Motor neuron (in vitro differentiated cells): ENCODE data around the gene ETV3L. TPM values are rescaled to one million over a fixed set of nuclear protein-coding genes. Genes with fewer than 3 reads are reported as not detected.
A peak's percentile ranks its signal among the peaks of the same experiment; 100 is the strongest.

Source experiments
- ATAC-seq, 8 experiments: fragments of 200-7000 bp; cut with Tn5 transposase; replicated peaks in 6 of 8; 2 replicates each; pipeline ENCODE4 v1.8.0; 2021; ENCODE audit warnings: mild to moderate bottlenecking in 8 of 8, moderate library complexity in 8 of 8
- H3K27ac ChIP-seq, 2 donors: fragments of 250-450 bp; sonication (Bioruptor Pico); 2 replicates each; pipeline ENCODE4 v1.9.0; 2021; ENCODE audit warnings: antibody characterized with exemption in 2 of 2, mild to moderate bottlenecking in 2 of 2, moderate library complexity in 1 of 2
- H3K4me1 ChIP-seq, 2 donors: fragments of 250-450 bp; sonication (Bioruptor Pico); replicated peaks in 1 of 2; 2 replicates each; pipeline ENCODE4 v1.6.1; 2021; ENCODE audit warnings: antibody characterized with exemption in 2 of 2, mild to moderate bottlenecking in 2 of 2, moderate library complexity in 1 of 2
- H3K4me3 ChIP-seq, 5 donors: fragments of 250-450 bp; sonication (Bioruptor Pico); 2 replicates each; pipeline ENCODE4 v1.9.0; 2021; ENCODE audit warnings: antibody characterized with exemption in 5 of 5, mild to moderate bottlenecking in 5 of 5, moderate library complexity in 4 of 5
- WGBS, 10 experiments: fragments of 450-650 bp; shearing (Covaris generic); methylation state at CpG; one replicate each; pipeline ENCODE4 v1.0.0; 2022; 5-methylcytosine and 5-hydroxymethylcytosine counted together
- in situ Hi-C, 9 experiments: fragments of 400-800 bp; cut with MboI; loops; one replicate each; pipeline ENCODE4 v1.15.0; 2021; ENCODE audit warnings: low sequenced_read_pairs in 9 of 9, low pct_unique_long_range_greater_than_20kb in 2 of 9; ENCODE audit not compliant: unreplicated experiment in 9 of 9
- total RNA-seq, 8 experiments: library from RNA; unstranded; fragments of 300-600 nt; gene quantifications; 2 replicates each; pipeline versions ENCODE4 v1.2.3 to v1.2.4, GENCODE V29; 2022

Gene ETV3L
- total RNA-seq, 8 experiments from 2014 or later, result 0.05 to 0.47 (median 0.36) TPM; not detected in 3

DNA sequence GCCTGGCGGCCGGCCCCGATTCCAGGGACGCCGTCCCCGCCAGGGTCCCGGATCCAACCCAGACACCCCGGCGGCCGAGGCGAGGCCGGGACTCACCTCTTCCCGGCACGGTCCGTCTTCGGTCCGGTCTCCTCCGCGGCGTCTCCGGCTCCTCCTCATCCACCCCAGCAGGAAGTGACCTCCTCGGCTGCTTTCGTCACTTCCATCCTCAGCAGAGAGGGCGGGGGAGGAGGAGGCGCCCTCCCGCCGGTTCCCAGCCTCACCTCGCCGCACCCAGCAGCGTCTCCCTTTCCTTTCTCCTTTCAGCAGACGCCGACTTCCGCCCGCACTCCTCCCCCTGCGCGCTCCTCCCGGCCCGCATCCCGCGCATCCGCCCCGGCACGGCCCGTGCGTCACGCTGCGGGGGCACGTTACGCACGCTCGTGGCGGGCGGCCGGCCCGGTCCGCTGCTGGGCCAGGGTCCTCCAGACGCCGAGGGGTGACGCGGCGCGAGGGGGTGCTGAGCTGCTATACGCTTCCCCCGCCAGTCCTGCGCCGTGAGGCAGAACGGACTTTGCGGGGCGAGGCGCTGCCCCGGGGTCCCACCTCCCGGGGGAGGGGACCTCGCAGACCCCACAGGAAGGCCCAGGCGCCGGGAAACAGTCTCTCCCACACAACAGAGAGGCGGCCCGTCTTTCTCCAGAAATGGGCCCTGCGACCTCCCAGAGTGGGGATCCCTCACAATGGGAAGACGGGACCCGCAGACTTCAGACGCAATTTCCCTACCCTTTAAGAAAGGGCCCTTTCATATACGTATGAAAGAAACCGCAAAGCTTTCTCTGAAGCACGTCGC, 38.8 kb upstream of the ETV3L start, which contains the start of gene ETV3:
ETV3 (minus strand) TSS at position 176 of the 832 bp plus-strand sequence. CDS start 2,043 bp downstream, outside the sequence.
- 0 to 20% (median 1%) methylated on average over 2 to 21 of the region's 85 CpGs; no CpG with 5 or more reads in 2 of the 10 experiments for WGBS, 10 experiments
- in situ Hi-C loops, result no loop called here
- peak; percentile 86 to 96 (median 93) for ATAC-seq
- Histone ChIP-seq H3K4me1 (peaks cover 16 to 18% of the 10 kb centered on the region in 2 donors), H3K27ac (peak within 1 kb of the TSS; percentile 89 to 96), H3K4me3 (peak within 1 kb of the TSS; percentile 76 to 91 (median 76))

GRCh38 chr1:157137408-157138219, 38.0 kb upstream of the ETV3L start:
- peak; percentile 4 to 49 (median 44) for ATAC-seq
- in situ Hi-C loops, result no loop called here
- peak overlapping the region; percentile 89 to 96 for H3K27ac ChIP-seq
- H3K4me1 ChIP-seq, result peaks cover 16 to 18% of the 10 kb centered on the region in 2 donors
- 0 to 33% (median 1%) methylated on average over 2 to 20 of the region's 36 CpGs; no CpG with 5 or more reads in 1 of the 10 experiments for WGBS, 10 experiments
- H3K4me3 ChIP-seq, result peak overlapping the region; percentile 76 to 91 (median 76)

DNA sequence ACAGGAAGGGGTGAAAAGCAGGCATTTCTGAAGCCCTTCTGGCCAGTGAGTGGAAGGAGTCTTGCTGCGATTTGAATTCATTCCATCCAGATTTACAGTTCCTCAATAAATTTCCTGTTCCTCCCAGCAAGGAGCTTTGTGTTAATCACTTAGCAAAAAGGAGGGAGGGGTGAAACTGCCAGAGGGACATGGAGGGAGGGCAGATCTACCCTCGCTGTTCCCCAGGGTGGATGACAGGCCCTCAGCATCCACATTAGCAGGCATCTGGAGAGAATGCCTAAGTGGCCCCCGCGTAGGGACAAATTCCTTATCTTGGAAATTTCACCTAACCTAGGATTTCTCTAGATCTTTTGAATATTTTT, 37.4 kb upstream of the ETV3L start:
- peak overlapping the region; percentile 76 to 91 (median 76) for H3K4me3 ChIP-seq
- WGBS, 10 experiments, result 0 to 40% (median 0%) methylated on average over 1 to 4 of the region's 4 CpGs; no CpG with 5 or more reads in 1 of the 10 experiments
- peak in 2 of 8 experiments; percentile 4 to 5 for ATAC-seq
- H3K27ac ChIP-seq, result peak overlapping the region; percentile 89 to 96
- peaks cover 16 to 18% of the 10 kb centered on the region in 2 donors for H3K4me1 ChIP-seq
- in situ Hi-C loops, result no loop called here

DNA sequence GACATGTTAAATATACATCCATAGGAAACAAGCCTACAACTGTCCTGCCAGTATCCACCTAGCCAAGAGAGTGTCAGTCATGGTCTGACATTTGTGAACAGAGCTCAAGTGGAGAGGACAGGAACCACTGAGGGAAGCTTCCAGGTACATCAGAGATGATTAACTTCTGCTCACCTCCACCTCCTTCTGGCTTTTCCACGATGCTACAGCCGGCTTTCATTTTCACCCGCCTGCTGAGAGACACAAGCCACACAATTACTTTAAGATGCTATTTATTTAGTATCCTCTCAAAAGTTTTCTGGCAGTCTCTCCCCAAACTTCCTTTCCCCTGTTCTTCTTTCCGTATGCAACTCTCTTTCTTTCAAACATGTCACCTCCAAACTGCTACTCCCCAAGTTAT, 36.5 kb upstream of the ETV3L start:
- H3K4me1 ChIP-seq, result peaks cover 16 to 18% of the 10 kb centered on the region in 2 donors
- peak overlapping the region in 1 of 5 donors; percentile 78 for H3K4me3 ChIP-seq
- 0 to 71% (median 50%) methylated on average over 1 to 4 of the region's 4 CpGs for WGBS, 10 experiments
- ATAC-seq, result no peak
- in situ Hi-C loops, result no loop called here
- H3K27ac ChIP-seq, result no peak overlapping the region

DNA sequence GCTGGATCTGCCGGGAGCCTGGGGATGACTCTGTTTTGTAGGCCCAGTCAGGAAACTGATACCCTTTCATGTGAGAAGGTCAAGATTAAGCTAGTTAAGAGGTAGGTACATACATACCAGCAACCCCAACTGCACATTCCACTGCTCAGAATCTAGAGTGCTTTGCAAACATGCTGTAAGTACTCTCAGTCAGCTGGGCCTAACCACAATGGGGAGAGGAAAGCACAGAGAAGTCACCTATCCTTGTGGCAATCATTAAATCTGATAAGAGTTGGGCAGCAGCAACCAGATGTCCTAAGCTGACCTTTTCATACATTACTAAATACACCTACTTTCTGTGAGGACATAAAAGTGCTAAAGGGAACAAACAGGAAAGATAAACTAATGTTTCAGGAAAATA, 36.0 kb upstream of the ETV3L start:
- 100% methylated on average over 1 of the region's 1 CpG; no CpG with 5 or more reads in 9 of the 10 experiments for WGBS, 10 experiments
- no peak overlapping the region for H3K27ac ChIP-seq
- H3K4me1 ChIP-seq, result peaks cover 16 to 18% of the 10 kb centered on the region in 2 donors
- no peak for ATAC-seq
- H3K4me3 ChIP-seq, result no peak overlapping the region
- in situ Hi-C loops, result no loop called here

- in situ Hi-C loops, result no loop called here
- Histone ChIP-seq H3K4me3 (no peak overlapping the region), H3K27ac (no peak overlapping the region), H3K4me1 (peaks cover 16 to 18% of the 10 kb centered on the region in 2 donors)
- WGBS, 10 experiments, result 80 to 100% (median 95%) methylated on average over 1 to 2 of the region's 2 CpGs; no CpG with 5 or more reads in 1 of the 10 experiments
- no peak for ATAC-seq
Measured at GRCh38 chr1:157135070-157135469, 35.5 kb upstream of the ETV3L start.

DNA sequence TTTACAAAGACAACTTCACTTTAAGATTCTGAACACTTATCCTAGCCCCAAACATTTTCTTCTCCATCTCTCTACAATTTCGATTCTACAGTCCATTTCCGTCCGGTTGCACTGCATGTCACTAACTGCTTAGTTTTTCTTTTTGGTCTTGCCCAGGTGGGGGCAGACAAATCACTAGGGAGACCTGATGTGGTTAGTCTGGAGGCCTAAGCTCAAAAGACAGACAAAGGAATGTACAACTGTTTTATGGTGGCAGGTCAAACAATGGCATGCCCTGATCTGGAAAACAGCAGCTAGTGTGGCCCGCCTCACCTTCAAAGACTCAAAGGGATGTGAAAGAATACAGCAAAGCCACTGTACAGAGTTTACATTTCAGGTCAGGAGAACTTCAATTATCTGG, 34.8 kb upstream of the ETV3L start:
- in situ Hi-C loops, result no loop called here
- WGBS, 10 experiments, result 83 to 100% (median 97%) methylated on average over 1 to 4 of the region's 4 CpGs; no CpG with 5 or more reads in 1 of the 10 experiments
- peaks cover 15 to 16% of the 10 kb centered on the region in 2 donors for H3K4me1 ChIP-seq
- H3K4me3 ChIP-seq, result no peak overlapping the region
- H3K27ac ChIP-seq, result no peak overlapping the region
- ATAC-seq, result no peak

- no peak for ATAC-seq
- H3K4me1 ChIP-seq, result peaks cover 11% of the 10 kb centered on the region in 2 donors
- WGBS, 10 experiments, result 75 to 100% (median 89%) methylated on average over 1 to 2 of the region's 2 CpGs; no CpG with 5 or more reads in 3 of the 10 experiments
Measured at GRCh38 chr1:157133426-157133825, 33.8 kb upstream of the ETV3L start.

DNA sequence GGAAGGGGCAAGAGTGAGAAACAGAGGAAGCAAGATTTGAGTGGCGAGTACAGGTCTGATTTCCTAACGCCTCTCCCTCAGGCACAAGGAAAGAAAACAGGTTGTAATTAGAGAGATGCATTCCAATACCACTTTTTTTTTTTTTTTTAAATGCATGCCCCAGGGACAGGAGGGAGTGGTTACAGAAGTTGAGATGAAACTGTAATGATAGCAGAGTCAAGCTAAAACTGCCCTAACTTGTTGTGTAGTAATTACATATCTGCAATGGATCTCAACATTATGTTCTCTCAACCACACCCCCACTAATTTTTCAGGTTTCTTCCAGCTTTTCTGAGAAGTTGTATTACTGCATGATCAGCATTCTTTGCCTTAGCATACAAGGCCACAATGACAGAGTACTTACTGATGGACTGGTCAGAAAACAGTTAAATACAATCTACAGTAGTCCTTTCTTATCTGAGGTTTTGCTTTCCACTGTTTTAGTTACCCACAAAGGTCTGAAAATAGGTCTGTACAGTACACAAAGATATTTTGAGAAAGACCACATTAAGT, 33.1 kb upstream of the ETV3L start:
- 34 to 100% (median 64%) methylated on average over 1 to 2 of the region's 2 CpGs; no CpG with 5 or more reads in 1 of the 10 experiments for WGBS, 10 experiments
- peak in 3 of 8 experiments; percentile 69 to 78 (median 76) for ATAC-seq
- no peak overlapping the region for H3K27ac ChIP-seq
- H3K4me3 ChIP-seq, result no peak overlapping the region
- H3K4me1 ChIP-seq, result peaks cover 11% of the 10 kb centered on the region in 2 donors
- in situ Hi-C loops, result no loop called here

More at GRCh38 chr1:157133426-157133825, 33.8 kb upstream of the ETV3L start:
- in situ Hi-C loops, result no loop called here
- H3K4me3 ChIP-seq, result no peak overlapping the region
- no peak overlapping the region for H3K27ac ChIP-seq

- in situ Hi-C loops, result no loop called here
- no peak for ATAC-seq
- WGBS, 10 experiments, result 50 to 100% (median 96%) methylated on average over 1 to 5 of the region's 5 CpGs; no CpG with 5 or more reads in 3 of the 10 experiments
- Histone ChIP-seq H3K27ac (no peak overlapping the region), H3K4me1 (peaks cover 11% of the 10 kb centered on the region in 2 donors), H3K4me3 (no peak overlapping the region)
Measured at GRCh38 chr1:157132111-157132510, 32.5 kb upstream of the ETV3L start.

DNA sequence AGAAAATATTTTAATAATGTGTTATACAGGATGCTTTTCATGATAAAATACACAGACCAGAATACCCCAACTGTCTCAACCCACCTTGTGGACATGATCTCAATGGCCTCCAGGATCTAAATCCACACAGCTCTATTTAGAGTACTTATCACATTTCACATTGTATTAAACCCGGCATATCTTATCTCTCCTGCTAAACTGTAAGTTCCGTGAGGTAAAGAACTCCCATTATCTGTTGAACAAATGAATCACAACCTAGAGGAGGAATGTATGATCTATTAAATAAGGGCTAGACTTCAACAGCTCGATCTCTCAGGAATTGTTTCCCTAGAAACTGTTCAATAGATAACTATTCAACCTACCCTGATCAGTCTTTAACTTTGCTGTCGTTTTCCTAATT, 31.7 kb upstream of the ETV3L start:
- 92 to 100% (median 94%) methylated on average over 1 to 4 of the region's 4 CpGs for WGBS, 10 experiments
- Histone ChIP-seq H3K27ac (no peak overlapping the region), H3K4me3 (no peak overlapping the region), H3K4me1 (peaks cover 4% of the 10 kb centered on the region in 2 donors)
- ATAC-seq, result no peak
- in situ Hi-C loops, result no loop called here

- in situ Hi-C loops, result no loop called here
- no peaks in the 10 kb centered on the region for H3K4me1 ChIP-seq
- ATAC-seq, result peak in 1 of 8 experiments; percentile 38
- no peak overlapping the region for H3K27ac ChIP-seq
- WGBS, 10 experiments, result 27 to 100% (median 96%) methylated on average over 1 to 4 of the region's 7 CpGs; no CpG with 5 or more reads in 4 of the 10 experiments
- no peak overlapping the region for H3K4me3 ChIP-seq
Measured at GRCh38 chr1:157124855-157125254, 25.2 kb upstream of the ETV3L start.
